ENCODE results near the gene CFAP58. TPM values are rescaled to one million over a fixed set of nuclear protein-coding genes. Genes with fewer than 3 reads are reported as not detected.
"Not testable (repeated sequence)": the region's sequence is repeated elsewhere in the genome, so short reads cannot be mapped to it uniquely, and the experiment has no call there.

CFAP58 gene
- total RNA-seq, 2 experiments from 2014 or later, result 0.59 to 0.86 TPM

DNA sequence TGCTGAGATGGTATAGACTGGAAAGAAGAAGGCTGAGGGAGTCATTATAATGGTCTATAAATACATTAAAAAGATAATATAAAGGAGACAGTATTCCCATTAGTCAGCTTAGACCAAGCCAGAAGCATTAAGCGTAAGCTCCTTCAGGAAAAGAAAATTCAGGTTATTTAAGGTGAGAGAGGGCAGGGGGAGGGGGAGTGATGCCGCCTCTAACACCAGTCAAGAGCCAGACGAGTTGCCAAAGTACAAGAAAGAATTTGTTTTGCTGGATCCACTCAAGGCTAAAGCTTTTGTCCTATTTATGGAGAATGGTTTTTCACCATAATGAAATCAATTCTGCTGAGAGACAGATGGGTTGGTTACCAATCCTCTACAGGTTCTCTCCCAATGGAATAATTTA lies 99.3 kb downstream of the CFAP58 start:
- Mint-ChIP-seq H3K36me3 (ENCODE audit: low read depth) (no peaks in the 10 kb centered on the region), H3K4me1 (ENCODE audit: low read depth) (peaks cover 3% of the 10 kb centered on the region), H3K4me3 (no peak overlapping the region), H3K27me3 (ENCODE audit: low read depth) (peaks cover 16% of the 10 kb centered on the region), H3K9me3 (no peaks in the 10 kb centered on the region), H3K27ac (no peak overlapping the region)
- CTCF ChIA-PET, result no interaction called here
- no peak for DNase-seq
- intact Hi-C loops (cut with micrococcal nuclease), result no loop called here

- H3K4me3 Mint-ChIP-seq, result no peak overlapping the region
- DNase-seq, result peak; percentile 40
- H3K27me3 Mint-ChIP-seq (ENCODE audit: low read depth), result peaks cover 23% of the 10 kb centered on the region
- no peaks in the 10 kb centered on the region for H3K36me3 Mint-ChIP-seq (ENCODE audit: low read depth)
- peaks cover 3% of the 10 kb centered on the region for H3K4me1 Mint-ChIP-seq (ENCODE audit: low read depth)
- CTCF ChIA-PET, result interaction anchor here (0.7 to 1.4 kb wide), 2 partner anchors 165 to 1233 kb away, joined by 3 to 4 read pairs; no protein-coding TSS in a partner anchor
- intact Hi-C loops (cut with micrococcal nuclease), result no loop called here
- no peaks in the 10 kb centered on the region for H3K9me3 Mint-ChIP-seq
- no peak overlapping the region for H3K27ac Mint-ChIP-seq
Measured at GRCh38 chr10:104456802-104457542, 103.3 kb downstream of the CFAP58 start.

DNA sequence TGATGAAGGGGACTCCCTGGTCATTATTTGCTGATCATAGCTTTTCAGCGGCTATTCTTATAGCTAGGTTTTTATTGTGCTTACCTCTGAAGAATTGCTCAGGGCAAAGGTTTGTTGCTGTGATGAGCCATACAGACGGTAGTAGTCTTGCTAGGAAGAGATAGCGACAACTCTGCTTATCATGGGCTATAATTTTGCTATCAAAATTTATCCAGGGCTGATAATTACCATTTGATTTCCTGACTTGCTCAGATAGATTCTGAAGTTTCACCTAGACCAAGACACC lies 103.9 kb downstream of the CFAP58 start:
- H3K4me1 Mint-ChIP-seq (ENCODE audit: low read depth), result peaks cover 3% of the 10 kb centered on the region
- peaks cover 22% of the 10 kb centered on the region for H3K27me3 Mint-ChIP-seq (ENCODE audit: low read depth)
- H3K9me3 Mint-ChIP-seq, result no peaks in the 10 kb centered on the region
- CTCF ChIA-PET, result interaction anchor here (1.4 kb wide), 1 partner anchor 166 kb away, joined by 3 read pairs; no protein-coding TSS in a partner anchor
- H3K36me3 Mint-ChIP-seq (ENCODE audit: low read depth), result no peaks in the 10 kb centered on the region
- no peak overlapping the region for H3K4me3 Mint-ChIP-seq
- no peak overlapping the region for H3K27ac Mint-ChIP-seq
- intact Hi-C loops (cut with micrococcal nuclease), result no loop called here
- DNase-seq, result no peak

GRCh38 chr10:104465575-104465974 lies 111.9 kb downstream of the CFAP58 start:
- H3K27ac Mint-ChIP-seq; intact Hi-C loops (cut with micrococcal nuclease); H3K4me3 Mint-ChIP-seq; H3K36me3 Mint-ChIP-seq (ENCODE audit: low read depth); H3K4me1 Mint-ChIP-seq (ENCODE audit: low read depth); H3K9me3 Mint-ChIP-seq; DNase-seq: not testable (repeated sequence)
- peaks cover 30% of the 10 kb centered on the region for H3K27me3 Mint-ChIP-seq (ENCODE audit: low read depth)
- CTCF ChIA-PET, result interaction anchor here (0.6 kb wide), 1 partner anchor 18 kb away, joined by 3 read pairs; no protein-coding TSS in a partner anchor

DNA sequence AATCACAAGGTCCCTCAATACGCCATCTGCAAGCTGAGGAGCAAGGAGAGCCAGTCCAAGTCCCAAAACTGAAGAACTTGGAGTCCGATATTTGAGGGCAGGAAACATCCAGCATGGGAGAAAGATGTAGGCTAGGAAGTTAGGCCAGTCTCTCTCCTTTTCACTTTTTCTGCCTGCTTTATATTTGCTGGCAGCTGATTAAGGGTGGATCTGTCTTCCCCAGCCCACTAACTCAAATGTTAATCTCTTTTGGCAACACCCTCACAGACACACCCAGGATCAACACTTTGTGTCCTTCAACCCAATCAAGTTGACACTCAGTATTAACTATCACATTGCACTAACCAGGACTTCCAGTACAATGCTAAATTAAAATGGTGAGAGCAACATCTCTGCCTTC lies 115.2 kb downstream of the CFAP58 start:
- H3K4me3 Mint-ChIP-seq; H3K4me1 Mint-ChIP-seq (ENCODE audit: low read depth); H3K9me3 Mint-ChIP-seq; DNase-seq; H3K36me3 Mint-ChIP-seq (ENCODE audit: low read depth); CTCF ChIA-PET; H3K27ac Mint-ChIP-seq; intact Hi-C loops (cut with micrococcal nuclease); H3K27me3 Mint-ChIP-seq (ENCODE audit: low read depth): not testable (repeated sequence)

DNA sequence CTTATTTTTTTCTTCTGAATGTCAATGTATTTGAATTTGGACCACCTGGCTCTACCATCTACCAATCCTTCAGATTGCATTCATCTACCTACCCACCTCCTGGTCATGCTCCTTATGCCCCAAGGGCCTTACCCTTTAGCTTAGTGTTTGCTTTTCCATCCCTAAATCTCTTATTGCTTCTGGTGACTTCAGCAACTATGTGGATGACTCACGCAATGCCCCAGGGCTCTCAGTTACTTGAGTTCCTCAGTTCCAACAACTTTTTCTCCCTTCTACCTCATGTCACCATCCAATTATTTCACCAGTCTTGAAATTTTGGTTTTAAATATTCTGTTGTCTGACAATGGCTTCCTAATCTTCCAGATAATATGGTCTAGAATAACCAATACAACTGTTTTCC lies 118.9 kb downstream of the CFAP58 start:
- intact Hi-C loops (cut with micrococcal nuclease), result no loop called here
- Mint-ChIP-seq H3K27me3 (ENCODE audit: low read depth) (peaks cover 5% of the 10 kb centered on the region), H3K9me3 (no peaks in the 10 kb centered on the region), H3K4me3 (no peak overlapping the region), H3K27ac (no peak overlapping the region), H3K36me3 (ENCODE audit: low read depth) (no peaks in the 10 kb centered on the region), H3K4me1 (ENCODE audit: low read depth) (no peaks in the 10 kb centered on the region)
- CTCF ChIA-PET, result interaction anchor here (0.6 kb wide), 1 partner anchor 1197 kb away, joined by 4 read pairs; no protein-coding TSS in a partner anchor
- DNase-seq, result no peak

DNA sequence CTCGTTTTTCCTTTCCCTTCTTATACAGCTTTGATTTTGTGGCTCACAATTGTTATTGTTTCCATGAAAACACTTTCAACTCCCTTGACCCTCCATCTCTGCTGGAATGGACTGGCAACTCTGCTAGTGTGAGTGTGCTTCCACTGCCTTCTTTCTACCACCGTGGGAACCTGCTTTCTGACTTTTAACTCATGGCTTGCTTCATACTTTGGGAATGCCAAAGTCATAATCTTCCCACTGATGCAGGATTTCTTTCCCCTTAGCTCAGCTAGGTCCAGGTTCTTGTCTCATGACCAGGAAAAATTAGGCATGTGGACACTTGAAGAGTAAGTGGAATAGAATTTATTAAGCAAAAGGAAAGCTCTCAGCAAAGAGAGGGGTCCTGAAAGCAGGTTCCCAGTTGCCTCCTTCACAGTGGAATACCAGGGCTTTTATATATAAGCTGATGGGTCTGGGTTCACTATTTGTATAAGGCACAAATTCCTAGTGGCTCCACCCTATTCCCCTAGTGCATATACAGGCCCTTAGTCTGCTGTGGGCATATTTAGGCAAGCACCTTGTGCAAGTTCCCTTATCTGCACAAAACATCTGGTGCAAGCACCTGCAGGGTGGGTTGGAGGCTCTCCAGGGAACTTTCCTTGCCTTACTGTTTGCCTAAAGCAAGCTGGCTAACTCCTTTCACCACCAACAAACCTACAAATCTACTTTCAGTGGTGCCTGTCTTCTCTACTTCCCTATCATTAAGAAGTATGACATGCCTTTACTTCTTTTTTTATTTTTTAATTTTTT lies 119.5 kb downstream of the CFAP58 start:
- CTCF ChIA-PET, result interaction anchor here (0.6 kb wide), 1 partner anchor 1197 kb away, joined by 4 read pairs; no protein-coding TSS in a partner anchor
- no peaks in the 10 kb centered on the region for H3K9me3 Mint-ChIP-seq
- no peak for DNase-seq

GRCh38 chr10:104478380-104478779 lies 124.7 kb downstream of the CFAP58 start:
- no peak for DNase-seq
- intact Hi-C loops (cut with micrococcal nuclease), result no loop called here

More for the DNA sequence above, 119.5 kb downstream of the CFAP58 start:
- peaks cover 5% of the 10 kb centered on the region for H3K27me3 Mint-ChIP-seq (ENCODE audit: low read depth)
- H3K4me3 Mint-ChIP-seq, result no peak overlapping the region
- no peaks in the 10 kb centered on the region for H3K4me1 Mint-ChIP-seq (ENCODE audit: low read depth)
- H3K27ac Mint-ChIP-seq, result no peak overlapping the region
- H3K36me3 Mint-ChIP-seq (ENCODE audit: low read depth), result no peaks in the 10 kb centered on the region
- intact Hi-C loops (cut with micrococcal nuclease), result no loop called here

GRCh38 chr10:104479906-104480593 lies 126.4 kb downstream of the CFAP58 start:
- no peak for DNase-seq
- Mint-ChIP-seq H3K4me3 (no peak overlapping the region), H3K36me3 (ENCODE audit: low read depth) (no peaks in the 10 kb centered on the region), H3K27ac (no peak overlapping the region), H3K27me3 (ENCODE audit: low read depth) (no peaks in the 10 kb centered on the region), H3K4me1 (ENCODE audit: low read depth) (no peaks in the 10 kb centered on the region), H3K9me3 (no peaks in the 10 kb centered on the region)
- intact Hi-C loops (cut with micrococcal nuclease), result no loop called here
- CTCF ChIA-PET, result no interaction called here

More at GRCh38 chr10:104478380-104478779, 124.7 kb downstream of the CFAP58 start:
- Mint-ChIP-seq H3K4me1 (ENCODE audit: low read depth) (no peaks in the 10 kb centered on the region), H3K4me3 (no peak overlapping the region), H3K36me3 (ENCODE audit: low read depth) (no peaks in the 10 kb centered on the region), H3K9me3 (no peaks in the 10 kb centered on the region), H3K27me3 (ENCODE audit: low read depth) (no peaks in the 10 kb centered on the region), H3K27ac (no peak overlapping the region)
- CTCF ChIA-PET, result no interaction called here

DNA sequence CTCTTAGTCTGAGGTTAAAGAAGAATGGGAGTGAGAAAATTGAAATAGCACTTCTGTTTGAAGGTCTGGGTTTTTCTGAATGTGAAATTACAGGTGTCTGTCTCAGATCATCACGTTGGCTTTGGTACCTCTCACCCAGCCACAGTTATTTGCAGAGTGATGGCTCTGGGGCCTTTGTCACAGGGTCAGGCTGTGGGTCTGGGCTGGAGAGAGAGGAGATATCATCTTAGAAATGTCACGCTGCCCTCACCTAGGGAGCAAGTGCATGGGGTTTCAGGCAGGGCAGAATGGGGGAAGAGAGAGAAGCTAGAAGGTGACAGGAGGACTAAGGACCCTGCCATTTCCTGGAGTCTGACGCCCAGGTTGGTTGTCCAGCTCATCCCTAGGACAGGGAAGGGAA lies 127.2 kb downstream of the CFAP58 start:
- intact Hi-C loops (cut with micrococcal nuclease), result no loop called here
- Mint-ChIP-seq H3K36me3 (ENCODE audit: low read depth) (no peaks in the 10 kb centered on the region), H3K4me1 (ENCODE audit: low read depth) (no peaks in the 10 kb centered on the region), H3K4me3 (no peak overlapping the region), H3K27me3 (ENCODE audit: low read depth) (no peaks in the 10 kb centered on the region), H3K9me3 (no peaks in the 10 kb centered on the region), H3K27ac (no peak overlapping the region)
- CTCF ChIA-PET, result interaction anchor here (0.6 kb wide), 1 partner anchor 99 kb away, joined by 3 read pairs; no protein-coding TSS in a partner anchor
- no peak for DNase-seq

- H3K27me3 Mint-ChIP-seq (ENCODE audit: low read depth), result peaks cover 3% of the 10 kb centered on the region
- no peaks in the 10 kb centered on the region for H3K36me3 Mint-ChIP-seq (ENCODE audit: low read depth)
- no peak overlapping the region for H3K27ac Mint-ChIP-seq
- intact Hi-C loops (cut with micrococcal nuclease), result no loop called here
- no peaks in the 10 kb centered on the region for H3K4me1 Mint-ChIP-seq (ENCODE audit: low read depth)
- no peak overlapping the region for H3K4me3 Mint-ChIP-seq
- CTCF ChIA-PET, result interaction anchor here (0.6 kb wide), 2 partner anchors 18 to 254 kb away, joined by 3 read pairs; no protein-coding TSS in a partner anchor
- DNase-seq, result peak; percentile 11
- H3K9me3 Mint-ChIP-seq, result no peaks in the 10 kb centered on the region
Measured at GRCh38 chr10:104483582-104483981, 129.9 kb downstream of the CFAP58 start.

GRCh38 chr10:104485632-104486031 lies 132.0 kb downstream of the CFAP58 start:
- no peak overlapping the region for H3K4me3 Mint-ChIP-seq
- CTCF ChIA-PET, result interaction anchor here (0.7 kb wide), 1 partner anchor 1745 kb away, joined by 3 read pairs; no protein-coding TSS in a partner anchor
- H3K4me1 Mint-ChIP-seq (ENCODE audit: low read depth), result no peaks in the 10 kb centered on the region
- H3K27me3 Mint-ChIP-seq (ENCODE audit: low read depth), result peaks cover 3% of the 10 kb centered on the region
- intact Hi-C loops (cut with micrococcal nuclease), result no loop called here
- no peak for DNase-seq
- no peaks in the 10 kb centered on the region for H3K9me3 Mint-ChIP-seq
- no peaks in the 10 kb centered on the region for H3K36me3 Mint-ChIP-seq (ENCODE audit: low read depth)
- no peak overlapping the region for H3K27ac Mint-ChIP-seq

Data from activated naive CD4-positive, alpha-beta T cell treated with anti-CD3 and anti-CD28 coated beads for 36 hours (primary cell).